Dendritic cell treated with granulocyte-macrophage colony-stimulating factor and Interleukin-4, amounts not matched to agents 40 ng/mL and 50 ng/mL, for 4 days (primary cell): ENCODE results near the gene HAP1.

ENCODE experiments used
- H3K27ac Mint-ChIP-seq: one replicate; pipeline ENCODE4 v1.8.0; 2022; ENCODE audit warnings: mild to moderate bottlenecking, mixed read lengths
- H3K27me3 Mint-ChIP-seq: one replicate; pipeline ENCODE4 v1.8.0; 2022; ENCODE audit warnings: mild to moderate bottlenecking, mixed read lengths
- H3K36me3 Mint-ChIP-seq: one replicate; pipeline ENCODE4 v1.8.0; 2022; ENCODE audit warnings: low read depth, mixed read lengths
- H3K4me1 Mint-ChIP-seq: one replicate; pipeline ENCODE4 v1.8.0; 2022; ENCODE audit warnings: low read depth, mixed read lengths
- H3K4me3 Mint-ChIP-seq: one replicate; pipeline ENCODE4 v1.8.0; 2022; ENCODE audit warnings: mild to moderate bottlenecking, moderate library complexity, mixed read lengths
- H3K9me3 Mint-ChIP-seq: one replicate; pipeline ENCODE4 v1.8.0; 2022; ENCODE audit warnings: mixed read lengths
- intact Hi-C: fragments of 100-400 bp; cut with micrococcal nuclease; formaldehyde crosslinking; loops from one replicate; pipeline ENCODE4 v1.15.0; 2022

HAP1 gene

DNA sequence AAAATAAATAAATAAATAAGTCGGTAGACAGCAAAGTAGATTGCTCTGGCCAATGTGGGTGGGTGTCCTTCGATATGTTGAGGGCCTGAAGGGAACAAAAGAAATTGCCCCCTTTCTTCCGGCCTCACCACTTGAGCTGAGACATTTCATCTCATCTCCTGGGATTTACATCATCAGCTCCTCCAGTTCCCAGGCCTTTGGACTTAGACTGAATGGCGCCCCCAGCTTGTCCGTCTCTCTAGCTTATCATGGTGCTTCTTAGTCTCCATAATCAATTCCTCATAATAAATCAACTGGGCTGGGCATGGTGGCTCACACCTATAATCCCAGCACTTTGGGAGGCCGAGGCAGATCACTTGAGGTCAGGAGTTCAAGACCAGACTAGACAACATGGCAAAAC lies 13.8 kb upstream of the HAP1 start:
- Mint-ChIP-seq H3K36me3 (peaks cover 6% of the 10 kb centered on the region), H3K4me1 (no peaks in the 10 kb centered on the region), H3K9me3 (no peaks in the 10 kb centered on the region), H3K4me3 (no peak overlapping the region), H3K27ac (no peak overlapping the region), H3K27me3 (peaks cover 2% of the 10 kb centered on the region)
- intact Hi-C loops: no loop called here

DNA sequence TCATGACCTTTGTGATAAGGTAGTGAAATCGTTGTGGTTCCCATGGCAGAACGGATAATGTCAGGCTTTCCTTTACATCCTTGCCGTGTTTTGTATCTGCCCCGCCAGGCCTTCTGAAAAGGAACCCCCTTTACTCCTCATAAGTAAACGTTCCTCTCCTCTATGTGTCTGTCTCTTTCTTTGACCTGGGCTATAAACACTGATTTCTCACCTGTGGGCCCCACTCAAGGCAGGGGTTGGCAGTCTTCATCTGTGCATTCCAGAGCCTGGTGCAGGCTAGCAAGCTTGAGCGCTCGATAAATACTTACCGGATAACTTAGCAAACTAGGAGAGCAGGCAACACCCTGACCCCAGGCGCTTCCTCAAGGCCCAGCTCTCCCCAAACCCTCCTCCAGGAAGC lies 7.3 kb upstream of the HAP1 start:
- Mint-ChIP-seq H3K36me3 (no peaks in the 10 kb centered on the region), H3K9me3 (no peaks in the 10 kb centered on the region), H3K4me1 (no peaks in the 10 kb centered on the region), H3K4me3 (no peak overlapping the region), H3K27me3 (peaks cover 25% of the 10 kb centered on the region), H3K27ac (no peak overlapping the region)
- intact Hi-C loops: no loop called here

DNA sequence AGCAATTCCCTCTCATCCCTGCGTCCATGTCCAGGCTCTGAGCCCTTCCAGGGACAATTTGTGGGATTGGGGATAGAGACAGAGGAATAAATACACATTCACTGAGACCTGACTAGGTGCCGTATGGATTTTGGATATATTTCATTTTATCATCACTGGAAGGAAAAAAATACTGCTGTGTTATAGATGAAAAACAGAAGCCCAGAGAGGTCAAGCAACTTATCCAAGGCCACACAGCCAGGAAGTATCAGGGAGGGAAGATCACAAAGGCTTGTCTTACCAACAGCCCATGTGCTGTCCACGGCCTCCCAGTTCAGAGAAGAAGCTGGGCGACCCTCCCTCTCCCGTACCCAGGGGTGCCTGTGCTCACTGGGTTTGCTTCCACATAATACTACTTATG lies 6.1 kb upstream of the HAP1 start:
- Mint-ChIP-seq H3K4me1 (no peaks in the 10 kb centered on the region), H3K27me3 (peaks cover 35% of the 10 kb centered on the region), H3K27ac (no peak overlapping the region), H3K4me3 (no peak overlapping the region), H3K9me3 (no peaks in the 10 kb centered on the region), H3K36me3 (no peaks in the 10 kb centered on the region)
- intact Hi-C loops: no loop called here

DNA sequence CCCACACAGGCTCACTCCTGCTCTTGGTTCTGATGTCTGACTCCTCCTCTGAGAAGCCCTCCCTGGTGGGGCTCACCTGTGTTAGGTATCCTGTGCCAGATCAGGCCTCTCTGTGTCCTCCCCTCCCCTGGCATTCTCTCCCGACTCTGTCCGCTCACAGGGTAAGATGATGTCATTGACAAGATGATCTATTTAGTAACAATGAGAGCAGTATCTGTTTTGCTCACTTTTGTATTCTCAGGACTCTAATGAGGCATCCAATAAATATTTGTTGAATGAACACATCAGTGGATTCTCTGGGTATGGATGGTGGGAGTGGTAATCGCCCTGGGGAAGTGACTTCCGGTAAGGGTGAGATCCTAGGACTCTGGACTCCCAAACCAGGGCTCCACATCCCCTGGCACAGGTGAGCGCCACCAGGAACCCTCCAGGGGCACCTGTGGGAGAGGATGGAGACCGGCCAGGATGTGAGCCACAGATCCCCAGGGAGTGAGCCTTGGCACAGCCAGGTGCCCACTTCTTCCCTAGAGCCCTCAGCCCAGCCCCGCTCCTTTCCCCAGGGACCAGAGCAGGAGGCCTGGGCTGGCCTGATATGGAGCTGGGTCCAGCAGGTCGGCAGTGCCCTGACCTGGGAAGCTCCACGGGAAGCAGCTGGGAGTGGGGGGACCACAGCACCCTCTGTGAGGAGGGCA lies 5.4 kb upstream of the HAP1 start:
- H3K4me1 Mint-ChIP-seq: peaks cover 3% of the 10 kb centered on the region
- H3K27ac Mint-ChIP-seq: no peak overlapping the region
- H3K36me3 Mint-ChIP-seq: no peaks in the 10 kb centered on the region
- no peaks in the 10 kb centered on the region for H3K9me3 Mint-ChIP-seq
- H3K27me3 Mint-ChIP-seq: peaks cover 41% of the 10 kb centered on the region
- H3K4me3 Mint-ChIP-seq: no peak overlapping the region
- intact Hi-C loops: loop anchor here (10.0 kb wide), 1 partner anchor 125 kb away; the partner anchor contains the start of gene KLHL11

DNA sequence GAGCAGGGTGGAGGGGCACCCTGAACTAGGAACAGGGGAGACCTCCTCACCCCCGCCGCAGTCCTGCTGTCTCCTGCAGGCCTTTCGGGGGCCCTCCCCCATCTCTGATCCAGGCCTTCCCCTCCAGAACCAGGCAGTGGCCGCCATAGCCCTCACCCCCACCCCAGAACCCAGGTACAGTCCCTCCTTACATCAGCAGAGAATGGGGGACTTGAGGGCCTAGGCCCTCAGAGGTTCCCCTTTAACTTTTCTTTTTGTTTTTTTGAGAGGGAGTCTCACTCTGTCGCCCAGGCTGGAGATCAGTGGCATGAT lies 4.3 kb upstream of the HAP1 start:
- peaks cover 14% of the 10 kb centered on the region for H3K4me1 Mint-ChIP-seq
- no peaks in the 10 kb centered on the region for H3K36me3 Mint-ChIP-seq

DNA sequence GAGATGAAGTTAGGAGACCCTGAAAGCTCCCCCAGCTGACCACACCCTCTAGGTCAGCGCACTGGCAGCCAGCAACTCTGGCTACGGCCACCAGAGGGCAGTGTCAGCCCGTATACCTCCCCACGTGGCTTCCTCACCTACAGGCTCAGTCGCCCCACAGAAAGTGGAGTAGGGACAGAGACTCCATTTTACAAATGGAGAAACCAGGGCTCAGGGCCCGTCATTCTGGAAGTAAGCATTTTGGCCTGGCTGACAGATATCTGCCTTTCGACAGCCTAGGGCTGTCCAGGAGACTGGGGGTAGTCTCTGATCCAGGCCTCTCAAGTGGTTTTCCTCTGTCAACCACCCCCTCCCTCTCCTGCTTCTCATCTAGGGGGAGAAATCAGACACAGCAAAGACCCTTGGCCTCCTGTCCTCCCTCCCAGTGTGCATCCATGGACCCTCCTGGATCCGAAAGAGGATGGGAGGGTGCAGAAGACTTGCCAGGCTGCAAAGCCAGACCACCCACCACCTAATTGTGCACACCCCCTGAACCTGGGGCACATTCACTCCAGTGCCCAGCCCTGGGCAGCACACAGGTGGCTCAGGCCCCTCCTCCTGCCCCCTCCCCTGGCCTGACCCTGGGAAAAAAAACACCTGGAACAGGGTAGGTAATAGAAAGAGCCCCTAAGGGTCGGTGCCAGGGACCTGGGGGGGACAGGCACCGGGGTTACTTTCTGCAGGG lies 3.8 kb upstream of the HAP1 start:
- Mint-ChIP-seq H3K9me3 (no peaks in the 10 kb centered on the region), H3K4me1 (peaks cover 18% of the 10 kb centered on the region), H3K4me3 (no peak overlapping the region), H3K27me3 (peaks cover 56% of the 10 kb centered on the region), H3K36me3 (no peaks in the 10 kb centered on the region), H3K27ac (no peak overlapping the region)
- intact Hi-C loops: loop anchor here (1.0 to 10.0 kb wide), 2 partner anchors 63 to 127 kb away; partner anchors contain the start of gene KLHL11

More for the DNA sequence above, 4.3 kb upstream of the HAP1 start:
- no peak overlapping the region for H3K4me3 Mint-ChIP-seq
- H3K9me3 Mint-ChIP-seq: no peaks in the 10 kb centered on the region
- peaks cover 52% of the 10 kb centered on the region for H3K27me3 Mint-ChIP-seq
- H3K27ac Mint-ChIP-seq: no peak overlapping the region
- intact Hi-C loops: loop anchor here (1.0 to 10.0 kb wide), 2 partner anchors 63 to 126 kb away; partner anchors contain the start of gene KLHL11

DNA sequence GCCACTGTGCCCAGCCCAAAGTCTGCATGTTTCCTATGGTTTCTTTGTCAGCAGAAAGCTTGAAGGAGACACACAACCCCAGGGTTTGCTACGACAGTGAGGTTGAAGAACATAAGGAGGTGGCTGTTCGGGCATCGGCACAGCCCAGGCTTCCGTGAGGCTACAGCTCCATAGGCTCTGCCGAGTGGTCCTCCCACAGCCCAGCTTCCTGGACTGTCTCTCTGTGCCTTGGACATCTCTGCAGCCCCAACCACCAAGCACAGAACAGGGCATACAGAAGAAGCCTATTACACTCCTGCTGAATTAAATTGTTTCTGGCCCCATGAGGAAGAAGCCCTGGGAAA lies 3.2 kb upstream of the HAP1 start:
- Mint-ChIP-seq H3K27me3 (peaks cover 62% of the 10 kb centered on the region), H3K36me3 (no peaks in the 10 kb centered on the region), H3K9me3 (no peaks in the 10 kb centered on the region), H3K4me3 (no peak overlapping the region), H3K4me1 (peaks cover 18% of the 10 kb centered on the region), H3K27ac (no peak overlapping the region)
- intact Hi-C loops: loop anchor here (1.0 to 10.0 kb wide), 2 partner anchors 64 to 127 kb away; partner anchors contain the start of gene KLHL11

DNA sequence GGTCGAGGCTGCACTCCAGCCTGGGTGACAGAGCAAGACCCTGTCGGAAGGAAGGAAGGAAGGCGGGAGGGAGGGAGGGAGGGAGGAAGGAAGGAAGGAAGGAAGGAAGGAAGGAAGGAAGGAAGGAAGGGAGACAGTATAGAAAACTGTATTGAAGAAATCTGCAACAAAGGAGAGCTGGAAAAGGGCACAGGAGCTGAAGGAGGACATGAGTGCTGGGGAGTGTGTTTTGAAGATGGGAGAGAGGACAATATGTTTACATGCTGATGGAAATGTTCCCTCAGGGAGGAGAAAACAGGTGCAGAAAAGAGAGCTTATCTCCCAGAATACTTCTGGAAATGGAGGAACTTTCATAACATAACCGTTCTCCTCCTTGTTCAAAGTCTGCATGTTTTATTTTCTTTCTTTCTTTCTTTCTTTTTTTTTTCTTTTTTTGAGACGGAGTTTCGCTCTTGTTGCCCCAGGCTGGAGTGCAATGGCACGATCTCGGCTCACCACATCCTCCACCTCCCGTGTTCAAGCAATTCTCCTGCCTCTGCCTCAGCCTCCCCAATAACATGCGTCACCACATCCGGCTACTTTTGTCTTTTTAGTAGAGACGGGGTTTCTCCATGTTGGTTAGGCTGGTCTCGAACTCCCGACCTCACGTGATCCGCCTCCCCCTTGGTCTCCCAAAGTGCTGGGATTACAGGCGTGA lies 2.7 kb upstream of the HAP1 start:
- Mint-ChIP-seq H3K27ac (no peak overlapping the region), H3K9me3 (no peaks in the 10 kb centered on the region), H3K27me3 (peaks cover 66% of the 10 kb centered on the region), H3K4me1 (peaks cover 18% of the 10 kb centered on the region), H3K4me3 (no peak overlapping the region), H3K36me3 (no peaks in the 10 kb centered on the region)
- intact Hi-C loops: loop anchor here (10.0 kb wide), 1 partner anchor 128 kb away; the partner anchor contains the start of gene KLHL11

DNA sequence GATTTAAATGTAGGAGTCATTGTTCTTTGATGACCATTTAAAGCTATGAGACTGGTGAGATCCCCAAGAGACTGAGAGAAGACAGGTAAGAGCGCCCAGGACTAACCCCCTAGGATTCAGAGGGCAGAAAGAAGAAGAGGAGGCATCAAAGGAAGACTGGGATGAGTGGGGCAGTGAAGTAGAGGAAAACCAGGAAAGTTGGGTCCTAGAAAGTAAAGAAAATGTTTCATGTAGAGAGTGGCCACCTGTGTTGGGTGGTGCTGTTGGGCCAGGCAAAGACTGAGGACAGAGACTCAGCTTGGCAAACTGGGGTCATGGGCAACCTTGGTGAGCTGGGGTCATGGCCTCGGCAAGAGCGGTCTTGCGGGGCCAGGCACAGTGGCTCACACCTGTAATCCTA lies 1.3 kb upstream of the HAP1 start:
- Mint-ChIP-seq H3K9me3 (no peaks in the 10 kb centered on the region), H3K27ac (no peak overlapping the region), H3K4me1 (peaks cover 27% of the 10 kb centered on the region), H3K27me3 (peaks cover 80% of the 10 kb centered on the region), H3K4me3 (no peak overlapping the region), H3K36me3 (no peaks in the 10 kb centered on the region)
- intact Hi-C loops: loop anchor here (10.0 kb wide), 1 partner anchor 129 kb away; the partner anchor contains the start of gene KLHL11

DNA sequence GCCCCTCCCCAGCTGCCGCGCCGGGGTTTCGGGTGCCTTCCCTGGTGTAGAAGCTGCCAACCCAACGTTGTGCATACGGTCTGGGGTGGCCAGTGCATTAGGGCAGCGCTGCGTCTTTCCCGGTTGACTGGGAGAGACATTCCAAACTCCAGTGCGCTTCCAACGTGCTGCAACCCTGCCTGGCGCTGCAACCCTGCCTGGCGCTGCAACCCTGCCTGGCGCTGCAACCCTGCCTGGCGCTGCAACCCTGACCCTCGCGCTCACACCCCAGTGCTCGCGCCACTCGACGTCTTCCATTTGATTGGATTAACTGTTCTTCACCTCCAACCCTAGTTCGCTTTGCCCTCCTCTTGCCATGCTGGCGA lies 488 bp upstream of the HAP1 start:
- intact Hi-C loops: loop anchor here (10.0 kb wide), 1 partner anchor 130 kb away; the partner anchor contains the start of gene KLHL11
- H3K27ac Mint-ChIP-seq: no peak overlapping the region
- H3K9me3 Mint-ChIP-seq: no peaks in the 10 kb centered on the region
- peaks cover 33% of the 10 kb centered on the region for H3K4me1 Mint-ChIP-seq
- H3K27me3 Mint-ChIP-seq: peaks cover 87% of the 10 kb centered on the region
- no peaks in the 10 kb centered on the region for H3K36me3 Mint-ChIP-seq
- no peak overlapping the region for H3K4me3 Mint-ChIP-seq

DNA sequence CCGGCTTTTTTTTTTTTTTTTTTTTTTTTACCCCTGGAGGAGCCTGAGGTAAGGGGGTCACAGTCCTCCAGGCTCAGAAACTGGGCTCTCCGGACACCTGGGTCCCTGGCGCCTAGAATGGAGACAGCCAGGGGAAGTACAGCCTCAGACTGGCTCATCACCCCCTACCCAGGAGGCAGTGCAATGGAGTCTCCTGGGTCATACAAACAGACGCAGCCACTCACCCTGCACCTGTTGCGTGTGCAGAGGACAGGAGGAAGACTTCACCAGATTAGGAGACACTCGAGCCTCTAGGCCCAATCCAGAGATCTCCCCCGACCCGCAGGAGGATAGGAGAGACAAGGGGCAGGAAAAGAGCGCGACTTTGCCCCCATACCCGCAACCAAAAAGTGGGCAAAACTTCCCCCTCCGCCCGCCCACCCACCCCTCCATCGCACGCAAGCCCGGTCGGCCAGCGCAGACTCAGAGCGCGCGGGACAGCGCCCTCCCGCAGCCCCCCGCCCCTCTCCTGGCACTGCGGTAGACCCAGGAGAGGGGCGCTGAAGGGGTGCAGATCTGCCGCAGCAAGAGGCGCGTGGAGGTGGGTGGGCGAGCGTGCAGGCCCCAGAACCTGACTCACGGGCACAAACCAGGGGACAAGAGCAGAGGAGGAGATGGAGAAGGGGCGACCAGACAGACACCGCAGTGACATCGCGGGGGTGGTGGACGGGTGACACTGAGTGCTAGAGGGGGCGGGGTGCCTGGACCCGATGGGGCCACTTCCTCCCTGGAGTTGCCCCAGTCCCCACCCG lies 900 bp downstream of the HAP1 start:
- Mint-ChIP-seq H3K27ac (no peak overlapping the region), H3K4me1 (peaks cover 33% of the 10 kb centered on the region), H3K9me3 (no peaks in the 10 kb centered on the region), H3K27me3 (peaks cover 82% of the 10 kb centered on the region), H3K36me3 (no peaks in the 10 kb centered on the region), H3K4me3 (no peak overlapping the region)
- intact Hi-C loops: loop anchor here (10.0 kb wide), 1 partner anchor 131 kb away; the partner anchor contains the start of gene KLHL11

DNA sequence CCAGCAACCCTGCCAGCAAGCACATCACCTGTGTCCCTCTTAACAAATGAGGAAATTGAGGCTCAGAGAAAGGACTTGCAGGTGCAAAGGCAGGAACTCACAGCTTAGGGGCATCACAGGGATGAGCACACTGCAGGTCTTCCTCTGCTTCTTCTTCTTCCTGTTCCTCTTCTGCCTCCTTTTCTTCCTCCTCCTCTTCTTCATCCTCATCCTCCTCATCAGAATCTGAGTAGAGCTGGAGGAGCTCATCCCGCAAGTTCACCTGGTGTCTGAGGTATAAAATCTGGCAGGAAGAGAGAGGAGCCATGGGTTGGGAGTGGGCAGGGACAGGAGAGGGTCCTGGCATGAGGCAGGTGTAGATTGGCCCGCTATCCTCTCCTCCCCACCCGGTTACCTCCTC lies 2.6 kb downstream of the HAP1 start:
- Mint-ChIP-seq H3K27me3 (peaks cover 68% of the 10 kb centered on the region), H3K4me3 (no peak overlapping the region), H3K4me1 (peaks cover 33% of the 10 kb centered on the region), H3K9me3 (no peaks in the 10 kb centered on the region), H3K36me3 (no peaks in the 10 kb centered on the region), H3K27ac (no peak overlapping the region)
- intact Hi-C loops: loop anchor here (10.0 kb wide), 1 partner anchor 133 kb away; the partner anchor contains the start of gene KLHL11

DNA sequence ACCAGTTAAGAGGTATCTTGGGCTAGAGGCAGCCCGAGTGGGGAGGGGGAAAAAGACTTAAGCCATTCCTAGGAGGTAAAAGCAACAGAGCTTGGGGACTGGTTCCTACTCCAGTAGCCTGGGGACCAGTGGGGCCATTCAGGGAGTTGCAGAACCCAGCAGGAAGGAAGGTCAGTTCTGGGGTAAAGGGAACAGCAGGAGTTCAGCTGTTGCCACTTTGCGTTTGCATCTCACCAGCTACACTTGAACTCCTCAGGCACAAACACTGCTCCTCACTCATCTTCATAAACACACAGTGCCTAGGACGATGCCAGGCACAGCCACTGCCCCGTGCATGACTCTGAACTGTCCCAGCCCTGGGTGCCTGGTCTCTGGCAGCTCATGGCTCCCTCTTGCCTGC lies 4.0 kb downstream of the HAP1 start:
- Mint-ChIP-seq H3K27ac (no peak overlapping the region), H3K27me3 (peaks cover 55% of the 10 kb centered on the region), H3K9me3 (no peaks in the 10 kb centered on the region), H3K4me1 (peaks cover 33% of the 10 kb centered on the region), H3K36me3 (no peaks in the 10 kb centered on the region), H3K4me3 (no peak overlapping the region)
- intact Hi-C loops: loop anchor here (10.0 kb wide), 1 partner anchor 134 kb away; the partner anchor contains the start of gene KLHL11
